Neuronal stem cell (in vitro differentiated cells): ENCODE measurements around the gene TACC3.
A peak's percentile ranks its signal among the peaks of the same experiment; 100 is the strongest.

ENCODE experiments used
- DNase-seq: peaks from one replicate; pipeline ENCODE4 v3.0.0-alpha.2; 2013; ENCODE audit warnings: low spot score
- H2AFZ ChIP-seq: one replicate; pipeline ENCODE4 v1.6.1; 2013; ENCODE audit warnings: mild to moderate bottlenecking, low read length, inconsistent platforms
- H2AK5ac ChIP-seq: 2 replicates; pipeline ENCODE4 v1.6.1; 2013; ENCODE audit warnings: low read depth, mild to moderate bottlenecking, inconsistent platforms, low read length, moderate library complexity, mixed read lengths
- H2BK120ac ChIP-seq: 2 replicates; pipeline ENCODE4 v1.6.1; 2013; ENCODE audit warnings: low read depth, mild to moderate bottlenecking, inconsistent platforms, low read length, moderate library complexity, mixed read lengths
- H2BK12ac ChIP-seq: one replicate; pipeline ENCODE4 v1.6.1; 2013; ENCODE audit warnings: low read length, inconsistent platforms
- H2BK15ac ChIP-seq: 2 replicates; pipeline ENCODE4 v1.6.1; 2013; ENCODE audit warnings: mild to moderate bottlenecking, low read length, inconsistent platforms, mixed read lengths
- H2BK5ac ChIP-seq: one replicate; pipeline ENCODE4 v1.6.1; 2013; ENCODE audit warnings: inconsistent platforms, mild to moderate bottlenecking, low read length, moderate library complexity
- H3K14ac ChIP-seq: one replicate; pipeline ENCODE4 v1.6.1; 2013; ENCODE audit warnings: low read length, inconsistent platforms
- H3K18ac ChIP-seq: 2 replicates; pipeline ENCODE4 v1.6.1; 2013; ENCODE audit warnings: low read length, inconsistent platforms
- H3K23ac ChIP-seq: 2 replicates; pipeline ENCODE4 v1.6.1; 2013; ENCODE audit warnings: low read depth, mild to moderate bottlenecking, mixed read lengths, low read length, inconsistent platforms; ENCODE audit not compliant: poor library complexity
- H3K27ac ChIP-seq: replicated peaks from 3 replicates; pipeline ENCODE4 v1.5.1; 2013; ENCODE audit warnings: low read length, inconsistent platforms
- H3K27me3 ChIP-seq, 3 experiments: 2 replicates each; pipeline ENCODE4 v1.6.1; 2013; ENCODE audit warnings: low read length in 3 of 3, mild to moderate bottlenecking in 2 of 3, inconsistent platforms in 1 of 3, low read depth in 1 of 3, mixed read lengths in 1 of 3, moderate library complexity in 1 of 3; ENCODE audit not compliant: control insufficient read depth in 3 of 3, insufficient read depth in 3 of 3
- H3K36me3 ChIP-seq, 2 donors: replicated peaks in 1 of 2; 2 replicates each; pipeline ENCODE4 v1.6.1; 2013; ENCODE audit warnings: low read length in 2 of 2; ENCODE audit not compliant: control insufficient read depth in 2 of 2, insufficient read depth in 2 of 2
- H3K4ac ChIP-seq: 2 replicates; pipeline ENCODE4 v1.6.1; 2013; ENCODE audit warnings: inconsistent platforms, mild to moderate bottlenecking, low read length, moderate library complexity
- H3K4me1 ChIP-seq, 2 donors: 1 replicate in 1 of 2; 2 replicates in 1 of 2; pipeline ENCODE4 v1.6.1; 2013; ENCODE audit warnings: low read length in 2 of 2, low read depth in 1 of 2; ENCODE audit not compliant: control insufficient read depth in 2 of 2, insufficient read depth in 1 of 2
- H3K4me2 ChIP-seq: one replicate; pipeline ENCODE4 v1.6.1; 2013; ENCODE audit warnings: mild to moderate bottlenecking, low read length, inconsistent platforms; ENCODE audit not compliant: insufficient read depth, poor library complexity, severe bottlenecking
- H3K4me3 ChIP-seq, 2 donors: 2 replicates each; pipeline ENCODE4 v1.5.1; 2013; ENCODE audit warnings: low read length in 2 of 2, mild to moderate bottlenecking in 2 of 2, inconsistent platforms in 1 of 2, moderate library complexity in 1 of 2
- H3K79me1 ChIP-seq: one replicate; pipeline ENCODE4 v1.6.1; 2013; ENCODE audit warnings: low read depth, mild to moderate bottlenecking, inconsistent platforms, low read length, moderate library complexity
- H3K9ac ChIP-seq: one replicate; pipeline ENCODE4 v1.6.1; 2013; ENCODE audit warnings: mild to moderate bottlenecking, low read depth, low read length, inconsistent platforms; ENCODE audit not compliant: poor library complexity
- H3K9me3 ChIP-seq, 2 donors: replicated peaks in 1 of 2; 2 replicates each; pipeline versions ENCODE3 to v1.6.1; 2013; ENCODE audit warnings: low read length in 2 of 2, mild to moderate bottlenecking in 2 of 2, inconsistent platforms in 1 of 2, low read depth in 1 of 2, mixed read lengths in 1 of 2, moderate library complexity in 1 of 2; ENCODE audit not compliant: control insufficient read depth in 2 of 2, insufficient read depth in 1 of 2
- H4K8ac ChIP-seq: one replicate; pipeline ENCODE4 v1.6.1; 2013; ENCODE audit warnings: low read depth, mild to moderate bottlenecking, inconsistent platforms, low read length, moderate library complexity
- H4K91ac ChIP-seq: one replicate; pipeline ENCODE4 v1.6.1; 2013; ENCODE audit warnings: low read length, low read depth, mild to moderate bottlenecking, inconsistent platforms; ENCODE audit not compliant: poor library complexity
- WGBS, 2 donors: extraction: QIAGEN DNeasy Blood & Tissue Kit; methylation state at CpG; one replicate each; pipeline ENCODE4 v1.1.7; 2013; ENCODE audit warnings: missing lambda C conversion rate in 2 of 2, mixed read lengths in 1 of 2; ENCODE audit not compliant: insufficient read length in 2 of 2, insufficient replicate concordance in 1 of 2; ENCODE audit errors: extremely low coverage in 2 of 2; 5-methylcytosine and 5-hydroxymethylcytosine counted together

Gene TACC3

DNA sequence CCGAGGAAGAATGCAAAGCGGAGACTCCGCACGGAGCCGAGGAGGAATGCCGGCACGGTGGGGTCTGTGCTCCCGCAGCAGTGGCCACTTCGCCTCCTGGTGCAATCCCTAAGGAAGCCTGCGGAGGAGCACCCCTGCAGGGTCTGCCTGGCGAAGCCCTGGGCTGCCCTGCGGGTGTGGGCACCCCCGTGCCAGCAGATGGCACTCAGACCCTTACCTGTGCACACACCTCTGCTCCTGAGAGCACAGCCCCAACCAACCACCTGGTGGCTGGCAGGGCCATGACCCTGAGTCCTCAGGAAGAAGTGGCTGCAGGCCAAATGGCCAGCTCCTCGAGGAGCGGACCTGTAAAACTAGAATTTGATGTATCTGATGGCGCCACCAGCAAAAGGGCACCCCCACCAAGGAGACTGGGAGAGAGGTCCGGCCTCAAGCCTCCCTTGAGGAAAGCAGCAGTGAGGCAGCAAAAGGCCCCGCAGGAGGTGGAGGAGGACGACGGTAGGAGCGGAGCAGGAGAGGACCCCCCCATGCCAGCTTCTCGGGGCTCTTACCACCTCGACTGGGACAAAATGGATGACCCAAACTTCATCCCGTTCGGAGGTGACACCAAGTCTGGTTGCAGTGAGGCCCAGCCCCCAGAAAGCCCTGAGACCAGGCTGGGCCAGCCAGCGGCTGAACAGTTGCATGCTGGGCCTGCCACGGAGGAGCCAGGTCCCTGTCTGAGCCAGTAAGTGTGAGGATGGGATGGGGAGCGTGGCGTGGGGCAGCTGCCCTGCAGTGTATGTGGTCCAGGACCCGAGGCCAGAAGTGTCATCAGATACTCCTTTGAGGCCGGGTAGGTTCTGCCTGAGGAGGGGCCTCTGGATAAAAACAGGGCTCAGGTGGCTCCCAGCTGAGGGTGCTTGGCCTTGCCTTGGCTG is 7.0 kb downstream of the TACC3 start:
- Histone ChIP-seq H3K36me3 (peaks cover 76 to 98% of the 10 kb centered on the region in 2 donors), H2BK15ac (no peak overlapping the region)

DNA sequence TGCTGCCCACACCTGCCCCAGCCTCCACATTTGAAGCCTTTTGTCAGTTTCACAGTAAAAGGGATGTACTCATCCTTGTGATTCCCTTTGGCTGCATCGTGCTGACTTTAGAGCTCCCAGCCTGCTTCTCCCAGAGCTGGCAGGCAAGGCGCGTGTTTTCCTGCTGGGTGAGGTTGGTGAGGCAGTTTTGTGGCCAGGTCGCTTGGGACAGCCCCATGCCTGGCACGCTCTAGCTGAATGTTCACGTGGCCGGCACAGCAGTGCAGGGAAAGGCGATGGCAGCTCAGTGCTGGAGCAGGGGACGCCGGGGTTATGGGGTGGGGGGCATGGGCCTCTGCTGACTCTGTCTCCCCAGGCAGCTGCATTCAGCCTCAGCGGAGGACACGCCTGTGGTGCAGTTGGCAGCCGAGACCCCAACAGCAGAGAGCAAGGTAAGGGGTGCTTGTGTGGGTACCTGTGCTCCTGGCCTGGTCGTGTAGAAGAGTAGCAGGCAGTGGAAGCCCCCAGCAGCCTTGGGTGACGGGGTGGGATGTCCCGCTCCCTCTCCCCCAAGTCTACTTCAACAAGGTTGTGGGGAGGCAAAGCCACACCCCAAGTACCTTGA is 9.3 kb downstream of the TACC3 start:
- Histone ChIP-seq H3K4ac (no peak overlapping the region), H2AFZ (no peak overlapping the region), H2BK120ac (no peak overlapping the region), H2BK12ac (peak overlapping the region; percentile 17), H3K14ac (no peak overlapping the region), H3K36me3 (peaks cover 79 to 98% of the 10 kb centered on the region in 2 donors), H3K18ac (peak overlapping the region; percentile 46), H4K91ac (no peak overlapping the region), H3K27me3 (no peaks in the 10 kb centered on the region), H3K9ac (peak overlapping the region; percentile 56), H4K8ac (peak overlapping the region; percentile 57), H2AK5ac (no peak overlapping the region), H3K23ac (peak overlapping the region; percentile 69), H3K4me2 (no peak overlapping the region), H3K9me3 (peaks cover 0 to 2% of the 10 kb centered on the region in 2 donors), H3K4me1 (peaks cover 0 to 5% of the 10 kb centered on the region in 2 donors), H3K4me3 (no peak overlapping the region), H3K27ac (no peak overlapping the region), H2BK15ac (no peak overlapping the region), H3K79me1 (peaks cover 22% of the 10 kb centered on the region), H2BK5ac (no peak overlapping the region)
- no peak for DNase-seq
- WGBS, 2 donors, result no CpG with 5 or more reads among the region's 16 CpGs

More for the DNA sequence above, 7.0 kb downstream of the TACC3 start:
- H3K9me3 ChIP-seq, result no peaks in the 10 kb centered on the region
- peaks cover 0 to 5% of the 10 kb centered on the region in 2 donors for H3K4me1 ChIP-seq
- no peak overlapping the region for H3K4me2 ChIP-seq
- DNase-seq, result no peak
- H4K91ac ChIP-seq, result no peak overlapping the region
- no peak overlapping the region for H3K27ac ChIP-seq
- no peak overlapping the region for H3K4ac ChIP-seq
- no peak overlapping the region for H2BK12ac ChIP-seq
- peaks cover 25% of the 10 kb centered on the region for H3K79me1 ChIP-seq
- no CpG with 5 or more reads among the region's 31 CpGs for WGBS, 2 donors
- no peak overlapping the region for H2AFZ ChIP-seq
- H3K18ac ChIP-seq, result no peak overlapping the region
- no peaks in the 10 kb centered on the region for H3K27me3 ChIP-seq
- H3K4me3 ChIP-seq, result no peak overlapping the region
- H3K9ac ChIP-seq, result peak overlapping the region; percentile 34
- no peak overlapping the region for H2AK5ac ChIP-seq
- no peak overlapping the region for H3K23ac ChIP-seq
- H2BK120ac ChIP-seq, result no peak overlapping the region
- no peak overlapping the region for H3K14ac ChIP-seq
- H4K8ac ChIP-seq, result no peak overlapping the region
- no peak overlapping the region for H2BK5ac ChIP-seq

DNA sequence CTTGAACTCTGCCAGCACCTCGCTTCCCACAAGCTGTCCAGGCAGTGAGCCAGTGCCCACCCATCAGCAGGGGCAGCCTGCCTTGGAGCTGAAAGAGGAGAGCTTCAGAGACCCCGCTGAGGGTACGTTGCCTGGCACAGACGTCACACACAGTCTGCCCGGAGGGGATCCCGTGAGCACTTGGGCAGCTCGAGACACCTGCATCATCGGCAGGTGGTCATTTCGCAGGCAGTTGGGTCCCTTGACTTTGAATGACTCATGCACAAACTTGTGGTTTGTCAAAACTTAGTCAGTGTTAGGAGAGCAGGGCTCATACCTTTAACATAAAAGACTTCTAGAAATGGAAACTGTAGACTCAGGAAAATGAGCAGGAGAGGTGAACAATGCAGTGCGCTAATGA is 9.9 kb downstream of the TACC3 start:
- no peak overlapping the region for H2BK5ac ChIP-seq
- H3K9ac ChIP-seq, result peak overlapping the region; percentile 56
- no peak overlapping the region for H2BK120ac ChIP-seq
- no peak for DNase-seq
- H2AK5ac ChIP-seq, result no peak overlapping the region
- peak overlapping the region; percentile 57 for H4K8ac ChIP-seq
- H3K4ac ChIP-seq, result no peak overlapping the region
- H2BK12ac ChIP-seq, result no peak overlapping the region
- H3K4me3 ChIP-seq, result no peak overlapping the region
- H3K18ac ChIP-seq, result no peak overlapping the region
- H3K4me2 ChIP-seq, result no peak overlapping the region
- no peak overlapping the region for H2BK15ac ChIP-seq
- H3K14ac ChIP-seq, result no peak overlapping the region
- H3K4me1 ChIP-seq, result peaks cover 0 to 2% of the 10 kb centered on the region in 2 donors
- no CpG with 5 or more reads among the region's 10 CpGs for WGBS, 2 donors
- peaks cover 80 to 98% of the 10 kb centered on the region in 2 donors for H3K36me3 ChIP-seq
- no peak overlapping the region for H3K27ac ChIP-seq
- peaks cover 22% of the 10 kb centered on the region for H3K79me1 ChIP-seq
- H3K23ac ChIP-seq, result peak overlapping the region; percentile 69
- H4K91ac ChIP-seq, result no peak overlapping the region
- no peaks in the 10 kb centered on the region for H3K27me3 ChIP-seq
- H3K9me3 ChIP-seq, result peaks cover under 1 to 4% of the 10 kb centered on the region in 2 donors
- H2AFZ ChIP-seq, result no peak overlapping the region

DNA sequence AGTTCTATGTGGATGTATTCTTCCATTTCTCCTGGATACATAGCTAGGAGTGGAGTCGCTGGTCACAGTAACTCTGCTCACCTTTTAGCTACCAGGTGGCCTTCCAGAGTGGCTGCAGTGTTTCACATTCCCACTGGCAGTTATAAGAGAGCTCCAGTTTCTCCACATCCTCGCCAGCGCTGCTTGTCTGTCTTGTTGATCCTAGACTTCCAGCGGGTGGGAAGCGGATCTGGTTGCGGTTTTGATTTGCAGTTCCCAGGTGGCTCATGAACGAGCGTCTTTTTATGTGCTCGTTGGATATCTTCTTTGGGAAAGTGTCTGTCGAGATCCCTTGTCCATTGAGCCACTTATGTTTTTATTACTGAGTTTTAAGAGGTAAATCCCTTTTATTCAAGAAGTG is 11.6 kb downstream of the TACC3 start:
- Histone ChIP-seq H3K4me1 (no peaks in the 10 kb centered on the region), H4K8ac (no peak overlapping the region), H2AK5ac (no peak overlapping the region), H3K27ac (no peak overlapping the region), H3K14ac (no peak overlapping the region), H3K4me3 (no peak overlapping the region), H3K36me3 (peaks cover 82 to 98% of the 10 kb centered on the region in 2 donors), H3K18ac (no peak overlapping the region), H2AFZ (no peak overlapping the region), H3K9ac (peak overlapping the region; percentile 32), H3K4ac (no peak overlapping the region), H4K91ac (no peak overlapping the region), H3K4me2 (no peak overlapping the region), H2BK15ac (no peak overlapping the region), H3K9me3 (peaks cover 18% of the 10 kb centered on the region in 2 donors), H3K79me1 (peaks cover 17% of the 10 kb centered on the region), H2BK12ac (no peak overlapping the region), H2BK120ac (no peak overlapping the region), H2BK5ac (no peak overlapping the region), H3K27me3 (no peaks in the 10 kb centered on the region), H3K23ac (no peak overlapping the region)
- WGBS, 2 donors, result no CpG with 5 or more reads among the region's 10 CpGs
- DNase-seq, result no peak
